Measurements from ENCODE around the gene CLEC4G. TPM values are rescaled to one million over a fixed set of nuclear protein-coding genes. Genes with fewer than 3 reads are reported as not detected.

The CLEC4G gene
- total and polyA plus RNA-seq, 2 of the 8 experiments (the other 6 are each of a cell fraction or from before 2014, with no cell fraction given), result 0.35 to 2.9 TPM

GRCh38 chr19:7698583-7698982 lies 33.3 kb downstream of the CLEC4G start:
- Histone ChIP-seq H4K20me1 (replicated peaks in 1 of 2; ENCODE audit: control insufficient read depth in 1 of 2, insufficient read depth in 2 of 2, low read length in 2 of 2) (peaks cover 0 to 2% of the 10 kb centered on the region in 2 experiments), H3K9ac (replicated peaks in 1 of 4; ENCODE audit: extremely low read depth in 1 of 4, low read depth in 3 of 4, low read length in 3 of 4) (no peak overlapping the region), H3K27ac (ENCODE audit: low read depth, low read length) (no peak overlapping the region), H2AK5ac (ENCODE audit: low read depth, low read length) (no peak overlapping the region), H3K4me2 (ENCODE audit: insufficient read depth in 1 of 2, low read depth in 2 of 2, low read length in 2 of 2) (no peak overlapping the region), H4K91ac (replicated peaks; ENCODE audit: insufficient read length, low read length) (no peak overlapping the region), H2BK20ac (ENCODE audit: low read length) (no peak overlapping the region), H3K4me3 (ENCODE audit: extremely low read depth in 1 of 4, insufficient read depth in 2 of 4, low read depth in 3 of 4, low read length in 4 of 4) (no peak overlapping the region), H3K23ac (ENCODE audit: insufficient read length) (no peak overlapping the region), H3K56ac (replicated peaks; ENCODE audit: insufficient read length, low read depth, low read length) (no peak overlapping the region), H2BK120ac (replicated peaks; ENCODE audit: low read depth, low read length) (peak overlapping the region; percentile 22), H3K23me2 (ENCODE audit: low read depth, low read length) (no peaks in the 10 kb centered on the region), H2BK12ac (ENCODE audit: low read depth, low read length) (no peak overlapping the region), H3K36me3 (ENCODE audit: control insufficient read depth in 2 of 4, insufficient read depth in 4 of 4, low read length in 3 of 4) (no peaks in the 10 kb centered on the region), H3K79me2 (ENCODE audit: control insufficient read depth in 1 of 2, insufficient read depth in 2 of 2, low read length in 2 of 2) (no peaks in the 10 kb centered on the region), H4K8ac (ENCODE audit: extremely low read depth, insufficient read depth, low read length) (peak overlapping the region; percentile 94), H3K9me3 (ENCODE audit: insufficient read depth in 2 of 2, low read depth in 1 of 2, low read length in 1 of 2) (no peaks in the 10 kb centered on the region; a peak in 1 of 4 replicates), H4K5ac (ENCODE audit: insufficient read length, low read depth, low read length) (no peak overlapping the region), H3K14ac (ENCODE audit: insufficient read length) (no peak overlapping the region), H3K79me1 (ENCODE audit: low read depth, low read length) (no peaks in the 10 kb centered on the region), H3K27me3 (replicated peaks in 1 of 4; ENCODE audit: control insufficient read depth in 3 of 4, extremely low read depth in 1 of 4, insufficient read depth in 3 of 4, low read length in 3 of 4) (no peaks in the 10 kb centered on the region; a peak in 1 of 7 replicates), H2BK15ac (ENCODE audit: low read length) (peak overlapping the region; percentile 72; the same call in 1 of the 2 replicates), H2BK5ac (ENCODE audit: low read depth, low read length) (no peak overlapping the region), H3K4me1 (replicated peaks in 1 of 4; ENCODE audit: control insufficient read depth in 3 of 4, insufficient read depth in 4 of 4, low read length in 3 of 4) (peaks cover 0 to 16% (median 8%) of the 10 kb centered on the region in 4 experiments; a peak in 5 of 7 replicates), H3K18ac (ENCODE audit: extremely low read depth, low read length) (no peak overlapping the region; the same call in 1 of the 2 replicates), H3K4ac (replicated peaks; ENCODE audit: insufficient read length, low read depth, low read length) (no peak overlapping the region), H2AFZ (ENCODE audit: low read length) (peak overlapping the region; percentile 58; the same call in 1 of the 2 replicates)
- no peak for FAIRE-seq
- no peak for TF ChIP-seq HDAC6 (IDR thresholded peaks at IDR 0.05; ENCODE audit: low read depth, low read length)
- TF ChIP-seq TAF1 (IDR thresholded peaks at IDR 0.05; ENCODE audit: low read depth, low read length), result no peak
- no peak for TF ChIP-seq CEBPB (IDR thresholded peaks at IDR 0.05; ENCODE audit: low read depth, low read length)
- TF ChIP-seq TEAD4 (IDR thresholded peaks at IDR 0.05; ENCODE audit: low read depth, low read length), result no peak
- no peak for TF ChIP-seq CBX8 (IDR thresholded peaks at IDR 0.05; ENCODE audit: borderline replicate concordance, low read depth, low read length)
- no peak for TF ChIP-seq EGR1 (IDR thresholded peaks at IDR 0.05; ENCODE audit: borderline replicate concordance, low read depth, low read length)
- TF ChIP-seq SP1 (IDR thresholded peaks at IDR 0.05; ENCODE audit: low read depth, low read length), result no peak
- TF ChIP-seq JUND (IDR thresholded peaks at IDR 0.05; ENCODE audit: low read length), result no peak
- TF ChIP-seq SUZ12 (IDR thresholded peaks at IDR 0.05; ENCODE audit: low read length), result no peak
- 72% methylated on average over 11 of the region's 11 CpGs; no CpG with 5 or more reads in 1 of the 2 experiments for WGBS, 2 experiments (ENCODE audit: extremely low coverage in 1 of 2, insufficient coverage in 1 of 2, insufficient read length in 1 of 2, insufficient replicate concordance in 2 of 2, low coverage in 1 of 2, low lambda C conversion rate in 2 of 2, missing lambda C conversion rate in 1 of 2)
- ChIA-PET POLR2A (ENCODE audit: partially characterized antibody) (interaction anchor here (0.7 to 1.1 kb wide), 2 partner anchors 9 to 10 kb away, joined by 3 to 4 read pairs; no protein-coding TSS in a partner anchor), CTCF (ENCODE audit: partially characterized antibody) (interaction anchor here (0.6 to 2.9 kb wide), 9 partner anchors 14 to 133 kb away, joined by 3 to 21 read pairs (median 4); partner anchors contain the start of gene TRAPPC5)
- DNase-seq (ENCODE audit: low read depth in 1 of 2, low spot score in 2 of 2), result no peak

Measured in H1 (cell line).